Hepatic stellate cell (primary cell): ENCODE data around the gene RPS6KA5.
"Not testable (repeated sequence)": the region's sequence is repeated elsewhere in the genome, so short reads cannot be mapped to it uniquely, and the experiment has no call there.

ENCODE experiments used
- DNase-seq: peaks from one replicate; pipeline ENCODE4 v3.0.0; 2011; ENCODE audit warnings: low spot score

RPS6KA5 gene

DNA sequence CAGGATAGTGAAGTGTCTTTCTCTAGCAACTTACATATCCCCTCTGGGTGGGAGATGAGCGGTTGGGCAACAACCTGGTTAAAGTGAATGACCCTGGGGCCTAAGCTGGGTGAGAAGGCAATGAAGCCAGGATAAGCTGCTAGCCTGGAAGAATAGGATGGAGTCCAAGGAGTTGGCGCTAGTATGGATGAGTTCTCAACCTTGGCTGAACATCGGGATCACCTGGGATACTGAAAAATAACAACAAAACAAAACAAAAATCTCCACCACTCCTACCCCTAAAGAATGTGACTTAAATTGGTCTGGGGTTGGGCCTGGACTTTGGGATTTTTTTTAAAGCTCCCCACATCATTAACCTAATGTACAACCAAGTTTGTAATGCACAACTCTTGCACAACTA, 4.8 kb upstream of the RPS6KA5 start:
- DNase-seq, result no peak

DNA sequence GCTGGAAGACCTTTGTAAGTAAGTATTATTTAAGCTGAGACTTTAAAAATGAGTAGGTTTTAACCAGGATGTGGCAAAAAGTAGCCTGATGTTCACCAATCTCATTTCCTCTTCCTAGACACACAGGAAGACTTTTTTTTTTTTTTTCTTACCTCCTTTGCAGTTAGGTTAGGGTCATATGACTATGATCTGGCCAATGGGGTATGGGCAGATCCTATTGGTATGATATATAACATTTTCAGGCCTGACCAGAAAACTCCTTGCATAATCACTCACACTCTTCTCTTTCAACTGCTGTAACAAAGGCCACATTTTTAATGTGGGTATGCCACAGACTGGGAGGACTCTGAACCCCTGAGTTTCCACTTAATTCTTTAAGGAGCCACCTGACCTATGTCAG, 2.7 kb upstream of the RPS6KA5 start:
- DNase-seq, result no peak

DNA sequence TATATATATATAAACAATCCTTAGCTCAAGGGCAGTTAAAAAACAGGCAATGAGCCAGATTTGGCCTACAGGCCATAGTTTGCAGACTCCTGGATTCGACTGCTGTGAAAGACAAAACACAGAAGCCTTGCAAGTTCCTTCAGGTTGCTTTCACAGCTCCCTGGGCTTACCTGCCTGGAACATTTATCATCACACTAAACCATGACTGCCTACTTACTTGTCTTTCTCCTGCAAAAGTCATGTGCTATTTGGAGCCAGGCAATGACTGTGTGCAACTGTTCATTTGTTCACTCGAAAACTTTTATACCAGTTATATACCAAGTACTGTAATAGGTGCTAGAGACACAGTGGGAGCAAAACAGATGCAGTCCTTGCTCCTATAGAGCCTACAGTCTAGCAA, 2.2 kb upstream of the RPS6KA5 start:
- no peak for DNase-seq

DNA sequence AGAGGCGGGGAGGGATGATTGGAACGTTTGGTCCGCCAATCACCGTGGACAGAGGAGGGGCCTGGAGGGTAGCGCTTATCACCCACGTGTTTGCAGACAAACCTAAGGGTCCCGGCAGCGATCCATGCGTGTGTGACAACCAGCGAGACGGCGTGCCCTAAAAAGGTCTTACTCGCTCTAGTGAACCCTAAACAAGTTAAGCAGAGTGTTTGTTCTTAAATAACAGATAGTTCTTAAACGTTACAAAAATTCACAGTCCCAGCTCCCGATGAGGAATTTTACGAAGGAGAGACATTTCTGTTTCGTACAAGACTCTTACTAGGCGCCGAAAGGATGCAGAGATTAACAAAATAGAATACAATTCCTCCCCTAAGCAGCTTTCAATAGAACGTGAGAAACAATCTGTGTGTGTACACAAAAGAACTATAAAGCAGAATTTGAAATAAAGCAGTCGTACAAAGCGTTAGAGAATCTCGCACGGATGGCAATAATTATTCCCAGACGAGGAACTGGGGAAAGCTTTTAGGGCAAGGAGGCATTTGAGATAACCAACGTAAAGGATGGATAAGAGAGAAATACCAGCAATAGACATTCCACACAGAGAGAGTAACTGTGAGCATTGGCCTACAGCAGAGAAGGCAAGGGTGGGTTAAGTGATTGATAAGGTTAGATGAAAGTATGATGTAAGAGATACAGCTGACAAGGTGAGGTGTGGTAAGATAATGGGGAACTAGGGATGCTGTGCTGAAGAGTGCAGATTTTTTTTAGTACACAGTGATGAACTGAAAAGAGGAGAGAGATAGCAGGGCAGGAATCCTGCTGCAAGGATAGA, 831 bp upstream of the RPS6KA5 start:
- DNase-seq, result no peak

- DNase-seq, result peak; percentile 44
Measured at GRCh38 chr14:91059576-91060350, 678 bp downstream of the RPS6KA5 start.

GRCh38 chr14:91058042-91058581, 2.3 kb downstream of the RPS6KA5 start:
- no peak for DNase-seq

DNA sequence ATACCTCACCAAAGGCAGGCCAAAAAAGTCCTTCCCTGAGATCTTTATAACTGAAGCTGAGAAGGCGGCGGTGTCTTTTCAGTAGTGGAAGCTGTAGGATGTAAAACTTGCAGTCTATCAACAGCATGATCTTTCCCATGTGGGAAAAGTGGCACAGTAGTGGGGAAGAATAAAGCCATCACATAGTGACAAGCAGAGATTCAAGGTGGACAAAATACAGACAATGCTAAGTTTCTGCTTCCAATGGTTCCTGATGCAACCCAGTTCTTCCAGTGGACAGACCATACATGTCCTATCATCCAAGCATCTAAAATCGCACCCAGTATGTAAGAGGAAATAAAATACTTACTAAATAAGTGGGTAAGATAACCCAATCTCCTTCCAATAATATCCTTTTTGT, 4.1 kb downstream of the RPS6KA5 start:
- no peak for DNase-seq

GRCh38 chr14:91055016-91055415, 5.4 kb downstream of the RPS6KA5 start:
- no peak for DNase-seq

GRCh38 chr14:91048676-91049075, 11.8 kb downstream of the RPS6KA5 start:
- no peak for DNase-seq

- no peak for DNase-seq
Measured at GRCh38 chr14:91048265-91048664, 12.2 kb downstream of the RPS6KA5 start.

DNA sequence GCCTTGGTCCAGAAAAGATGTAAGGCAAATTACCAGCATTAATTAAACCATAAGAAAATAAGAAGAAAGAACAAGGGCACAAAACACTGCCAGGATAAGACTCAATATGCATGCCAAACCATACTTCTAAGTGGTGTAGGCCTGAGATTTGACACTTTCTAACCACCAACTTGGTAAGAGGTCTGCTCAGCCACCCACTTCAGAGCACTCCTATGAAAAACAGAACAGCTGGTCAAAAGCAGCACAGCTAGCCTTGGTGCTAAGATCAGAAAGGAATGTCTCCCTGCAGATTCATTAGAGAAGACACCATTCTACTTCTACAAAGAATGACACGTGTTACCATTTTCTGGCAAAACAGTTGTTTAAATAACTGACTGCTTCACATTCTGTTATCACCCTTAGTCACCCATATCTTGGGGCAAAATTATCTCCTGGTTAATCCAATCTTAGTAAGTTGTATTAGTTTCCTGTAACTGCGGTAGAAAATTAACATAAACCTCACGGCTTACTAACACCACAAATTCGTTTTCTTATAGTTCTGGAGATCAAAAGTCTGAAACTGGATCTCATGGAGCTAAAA, 13.2 kb downstream of the RPS6KA5 start:
- no peak for DNase-seq

DNA sequence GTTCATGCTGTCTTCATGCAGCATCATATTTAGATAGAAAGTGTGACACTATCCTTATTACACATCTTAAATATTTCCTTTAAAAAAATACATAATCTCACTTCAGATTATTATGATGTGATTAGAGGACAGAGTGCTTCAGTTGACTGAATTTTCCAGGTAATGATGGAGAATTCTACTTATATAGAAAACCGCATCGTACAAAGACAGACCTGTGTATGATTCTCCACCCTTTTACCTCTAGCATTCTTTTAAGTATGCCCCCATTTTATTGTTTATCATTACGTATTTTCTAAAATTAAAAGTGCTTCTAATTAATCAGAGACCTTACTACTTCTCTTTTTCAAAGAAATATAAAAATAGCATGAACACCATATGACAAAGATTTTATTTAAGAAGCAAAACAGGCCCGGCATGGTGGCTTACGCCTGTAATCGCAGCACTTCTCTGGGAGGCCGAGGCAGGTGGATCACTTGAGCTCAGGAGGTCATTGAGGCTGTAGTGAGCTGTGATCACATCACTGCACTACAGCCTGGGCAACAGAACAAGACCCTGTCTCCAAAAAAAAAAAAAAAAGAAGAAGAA, 13.9 kb downstream of the RPS6KA5 start:
- no peak for DNase-seq

DNA sequence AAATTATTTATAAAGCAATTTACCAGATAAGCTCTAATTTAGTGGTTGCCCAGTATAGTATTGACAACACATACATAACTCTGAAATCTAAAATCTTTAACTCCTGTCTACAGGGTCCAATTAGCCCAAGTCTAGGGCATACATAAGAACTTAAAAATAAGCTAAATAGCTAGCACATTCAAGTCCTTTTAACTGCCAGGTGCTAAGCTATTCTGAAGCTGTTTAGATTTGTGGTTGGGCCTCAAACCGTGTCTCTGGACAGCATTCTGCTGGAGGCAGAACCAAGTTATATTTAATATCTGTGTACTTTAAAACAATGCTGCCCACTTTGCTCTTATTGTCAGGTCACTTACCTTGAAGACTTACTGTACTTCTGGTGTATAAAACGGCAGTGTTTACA, 19.0 kb downstream of the RPS6KA5 start:
- DNase-seq, result no peak

DNA sequence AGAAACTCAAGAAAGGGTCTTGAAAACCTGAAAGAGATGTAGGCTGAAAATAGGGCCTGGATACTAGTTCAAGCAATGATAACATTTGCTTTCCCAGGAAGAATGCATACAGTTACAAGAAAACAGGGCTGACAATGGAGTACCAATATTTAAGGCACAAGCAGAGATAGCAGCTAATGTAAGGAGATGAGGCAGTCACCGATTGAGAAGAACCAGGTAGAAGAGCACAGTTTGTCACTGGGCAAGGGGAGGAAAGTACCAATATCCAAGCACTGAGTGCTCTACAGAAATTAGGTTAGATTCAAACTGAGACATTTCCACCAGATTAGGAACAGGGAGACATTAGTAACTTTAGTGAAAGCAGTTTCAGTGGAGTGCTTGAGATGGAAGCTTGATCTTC, 19.9 kb downstream of the RPS6KA5 start:
- no peak for DNase-seq

- DNase-seq, result no peak
Measured at GRCh38 chr14:91038439-91038838, 22.0 kb downstream of the RPS6KA5 start.

DNA sequence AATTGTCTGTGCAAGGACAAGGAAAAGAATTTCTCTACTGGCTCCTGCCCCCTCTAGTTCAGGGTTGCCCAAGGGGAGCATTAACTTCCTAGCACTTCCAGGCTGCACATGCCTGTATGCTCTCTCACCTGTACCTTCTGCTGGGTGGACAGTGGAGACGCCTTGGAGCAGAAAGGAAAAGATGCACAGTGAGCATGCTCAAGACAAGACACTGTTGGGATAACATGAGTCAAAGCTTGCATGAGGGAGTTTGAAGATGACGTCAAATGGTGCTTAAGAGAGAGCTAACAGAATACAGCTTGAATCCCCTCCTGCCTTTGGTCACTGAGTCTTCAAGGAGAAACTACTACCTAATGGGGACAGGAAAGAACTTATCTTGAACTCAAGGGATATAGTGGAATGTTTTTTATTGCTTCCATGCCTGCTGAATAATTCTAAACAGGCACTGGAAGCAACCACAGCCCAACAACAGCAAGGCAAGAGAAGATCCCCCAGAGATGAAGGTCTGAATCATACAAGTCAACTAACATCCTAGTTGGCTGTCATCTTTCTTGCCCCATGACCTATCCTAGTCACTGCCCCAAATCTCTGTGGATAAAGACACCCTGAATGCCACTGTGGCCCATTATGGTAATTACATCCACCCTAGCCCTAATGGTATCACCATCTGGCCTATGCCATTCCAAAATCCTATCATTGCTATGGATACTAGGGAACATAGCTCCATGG, 23.5 kb downstream of the RPS6KA5 start:
- DNase-seq, result no peak

- DNase-seq, result no peak
Measured at GRCh38 chr14:91035855-91036254, 24.6 kb downstream of the RPS6KA5 start.

GRCh38 chr14:91034379-91034778, 26.1 kb downstream of the RPS6KA5 start:
- DNase-seq, result not testable (repeated sequence)

- no peak for DNase-seq
Measured at GRCh38 chr14:91032248-91032647, 28.2 kb downstream of the RPS6KA5 start.

GRCh38 chr14:91031666-91032065, 28.8 kb downstream of the RPS6KA5 start:
- no peak for DNase-seq

GRCh38 chr14:91029456-91030217, 30.8 kb downstream of the RPS6KA5 start:
- DNase-seq, result no peak
